Fibroblast of lung (primary cell): ENCODE results near the gene HIRIP3.
"Not testable (repeated sequence)": the region's sequence is repeated elsewhere in the genome, so short reads cannot be mapped to it uniquely, and the experiment has no call there.

Experiments used
- EZH2 ChIP-seq: IDR thresholded peaks from 2 replicates; pipeline ENCODE4 v1.5.1; 2012; ENCODE audit warnings: low read length, control low read depth, mild to moderate bottlenecking; ENCODE audit errors: missing control alignments
- TF ChIP-seq, protein P1 (sequence below), 2 donors: IDR thresholded peaks in 1 of 2; conservative IDR thresholded peaks in 1 of 2; 1 replicate in 1 of 2; 2 replicates in 1 of 2; pipeline ENCODE4 v1.5.1; 2011 to 2012; ENCODE audit warnings: low read length in 2 of 2, control low read depth in 1 of 2, inconsistent platforms in 1 of 2, low read depth in 1 of 2, mild to moderate bottlenecking in 1 of 2

DNA sequence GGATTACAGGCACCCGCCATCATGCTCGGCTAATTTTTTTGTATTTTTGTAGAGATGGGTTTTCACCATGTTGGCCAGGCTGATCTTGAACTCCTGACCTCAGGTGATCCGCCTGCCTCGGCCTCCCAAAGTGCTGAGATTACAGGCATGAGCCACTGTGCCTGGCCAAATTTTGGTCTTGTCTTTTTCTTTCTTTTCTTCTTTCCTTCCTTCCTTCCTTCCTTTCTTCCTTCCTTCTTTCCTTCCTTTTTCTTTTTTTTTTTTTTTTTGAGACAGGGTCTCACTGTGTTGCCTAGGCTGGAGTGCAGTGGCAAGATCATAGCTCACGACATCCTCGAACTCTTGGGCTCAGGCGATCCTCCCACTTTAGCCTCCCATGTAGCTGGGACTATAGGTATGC is 20.0 kb upstream of the HIRIP3 start:
- TF ChIP-seq, protein P1, sequence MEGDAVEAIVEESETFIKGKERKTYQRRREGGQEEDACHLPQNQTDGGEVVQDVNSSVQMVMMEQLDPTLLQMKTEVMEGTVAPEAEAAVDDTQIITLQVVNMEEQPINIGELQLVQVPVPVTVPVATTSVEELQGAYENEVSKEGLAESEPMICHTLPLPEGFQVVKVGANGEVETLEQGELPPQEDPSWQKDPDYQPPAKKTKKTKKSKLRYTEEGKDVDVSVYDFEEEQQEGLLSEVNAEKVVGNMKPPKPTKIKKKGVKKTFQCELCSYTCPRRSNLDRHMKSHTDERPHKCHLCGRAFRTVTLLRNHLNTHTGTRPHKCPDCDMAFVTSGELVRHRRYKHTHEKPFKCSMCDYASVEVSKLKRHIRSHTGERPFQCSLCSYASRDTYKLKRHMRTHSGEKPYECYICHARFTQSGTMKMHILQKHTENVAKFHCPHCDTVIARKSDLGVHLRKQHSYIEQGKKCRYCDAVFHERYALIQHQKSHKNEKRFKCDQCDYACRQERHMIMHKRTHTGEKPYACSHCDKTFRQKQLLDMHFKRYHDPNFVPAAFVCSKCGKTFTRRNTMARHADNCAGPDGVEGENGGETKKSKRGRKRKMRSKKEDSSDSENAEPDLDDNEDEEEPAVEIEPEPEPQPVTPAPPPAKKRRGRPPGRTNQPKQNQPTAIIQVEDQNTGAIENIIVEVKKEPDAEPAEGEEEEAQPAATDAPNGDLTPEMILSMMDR (conservative IDR thresholded peaks at IDR 0.05 in 1 of 2, IDR thresholded peaks at IDR 0.05 in 1 of 2; ENCODE audit: low read depth in 1 of 2, low read length in 2 of 2) = not testable (repeated sequence)
- TF ChIP-seq EZH2 = not testable (repeated sequence)
